GM13977 (cell line): ENCODE data around the gene LRRFIP1.
"Not testable (repeated sequence)": the region's sequence is repeated elsewhere in the genome, so short reads cannot be mapped to it uniquely, and the experiment has no call there.

Experiments used
- DNase-seq: peaks from one replicate; pipeline ENCODE4 v3.0.0; 2012; ENCODE audit warnings: low spot score
- CTCF ChIP-seq: IDR thresholded peaks from 2 replicates; pipeline ENCODE4 v1.5.1; 2012; ENCODE audit warnings: mild to moderate bottlenecking, control low read depth; ENCODE audit not compliant: insufficient read depth; ENCODE audit errors: extremely low read depth, missing control alignments
- in situ Hi-C: fragments of 300-500 bp; cut with MboI; formaldehyde crosslinking; loops from one replicate; pipeline ENCODE4 v1.12.0; 2022; ENCODE audit warnings: low sequenced_read_pairs, low pct_unique_long_range_greater_than_20kb, mixed read lengths, inconsistent platforms; ENCODE audit not compliant: unreplicated experiment

Gene LRRFIP1

GRCh38 chr2:237766340-237766739 lies 139.0 kb downstream of the LRRFIP1 start:
- in situ Hi-C loops = no loop called here
- TF ChIP-seq CTCF = no peak
- DNase-seq = no peak

GRCh38 chr2:237772513-237772912 lies 145.1 kb downstream of the LRRFIP1 start:
- TF ChIP-seq CTCF = no peak
- in situ Hi-C loops = no loop called here
- no peak for DNase-seq

GRCh38 chr2:237773826-237774225 lies 146.4 kb downstream of the LRRFIP1 start:
- no peak for TF ChIP-seq CTCF

GRCh38 chr2:237774811-237775553 lies 147.6 kb downstream of the LRRFIP1 start:
- in situ Hi-C loops = no loop called here
- TF ChIP-seq CTCF = peak; percentile 70
- DNase-seq = peak; percentile 66

More at GRCh38 chr2:237773826-237774225, 146.4 kb downstream of the LRRFIP1 start:
- no peak for DNase-seq
- in situ Hi-C loops = no loop called here

- no peak for TF ChIP-seq CTCF
- DNase-seq = no peak
- in situ Hi-C loops = no loop called here
These were observed 152.1 kb downstream of the LRRFIP1 start for GRCh38 chr2:237779521-237779920.

GRCh38 chr2:237782181-237782580 lies 154.8 kb downstream of the LRRFIP1 start:
- no peak for TF ChIP-seq CTCF
- in situ Hi-C loops = no loop called here
- DNase-seq = no peak

GRCh38 chr2:237783678-237784077 lies 156.3 kb downstream of the LRRFIP1 start:
- in situ Hi-C loops = not testable (repeated sequence)

More at GRCh38 chr2:237783678-237784077, 156.3 kb downstream of the LRRFIP1 start:
- not testable (repeated sequence) for DNase-seq
